Large intestine (tissue), 3 donors: ENCODE data around the gene TBC1D12. TPM values are rescaled to one million over a fixed set of nuclear protein-coding genes. Genes with fewer than 3 reads are reported as not detected.

ENCODE experiments used
- DNase-seq, 2 donors: peaks; one replicate each; pipeline versions ENCODE4 v3.0.0 to v3.0.0-alpha.2; 2013
- H3K27ac ChIP-seq: one replicate; pipeline ENCODE4 v1.5.1; 2013; ENCODE audit warnings: low read length
- H3K27me3 ChIP-seq: 2 replicates; pipeline ENCODE4 v1.6.1; 2013; ENCODE audit warnings: low read length; ENCODE audit not compliant: control insufficient read depth, insufficient read depth
- H3K36me3 ChIP-seq: 2 replicates; pipeline ENCODE4 v1.6.1; 2013; ENCODE audit warnings: low read length; ENCODE audit not compliant: control insufficient read depth, insufficient read depth
- H3K4me1 ChIP-seq: one replicate; pipeline ENCODE4 v1.6.1; 2013; ENCODE audit warnings: low read length; ENCODE audit not compliant: control insufficient read depth, insufficient read depth
- H3K4me3 ChIP-seq: one replicate; pipeline ENCODE4 v1.5.1; 2013; ENCODE audit warnings: low read length
- H3K9me3 ChIP-seq: one replicate; pipeline ENCODE4 v1.6.1; 2013; ENCODE audit warnings: mild to moderate bottlenecking, low read depth, low read length, moderate library complexity; ENCODE audit not compliant: control insufficient read depth
- WGBS: methylation state at CpG from one replicate; pipeline ENCODE4 v1.1.5; 2013; ENCODE audit warnings: low lambda C conversion rate; ENCODE audit not compliant: insufficient coverage; 5-methylcytosine and 5-hydroxymethylcytosine counted together
- polyA plus RNA-seq: library from polyadenylated mRNA; unstranded; fragments of 120-200 nt; gene quantifications from one replicate; pipeline ENCODE4 v1.2.1, GENCODE V29; 2013

TBC1D12 gene
- polyA plus RNA-seq, 1 donor = 12.1 TPM

- WGBS = 0% methylated on average over 1 of the region's 2 CpGs
Measured at GRCh38 chr10:94443047-94443446, 40.7 kb downstream of the TBC1D12 start.

DNA sequence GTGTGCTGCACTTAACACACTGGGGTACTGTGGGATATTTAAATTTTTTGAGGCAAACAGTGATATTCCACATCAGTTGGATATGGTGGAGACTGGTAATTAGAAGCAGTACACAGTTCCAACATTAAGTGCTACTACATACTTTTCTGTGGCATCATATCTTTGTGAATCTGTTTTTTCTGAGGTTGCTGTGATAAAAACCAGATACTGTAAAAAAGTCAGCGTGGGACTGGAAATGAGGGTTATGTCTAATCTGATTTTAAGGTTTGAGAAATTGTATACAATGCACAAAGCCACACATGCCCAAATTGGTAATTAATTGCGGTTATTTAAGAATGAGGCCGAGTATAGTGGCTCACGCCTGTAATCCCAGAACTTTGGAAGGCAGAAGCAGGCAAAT lies 41.2 kb downstream of the TBC1D12 start:
- Histone ChIP-seq H3K4me3 (no peak overlapping the region), H3K4me1 (peaks cover 9% of the 10 kb centered on the region), H3K36me3 (peaks cover 3% of the 10 kb centered on the region), H3K27me3 (no peaks in the 10 kb centered on the region), H3K9me3 (no peaks in the 10 kb centered on the region), H3K27ac (no peak overlapping the region)
- no peak for DNase-seq
- WGBS = 60% methylated on average over 2 of the region's 4 CpGs

More at GRCh38 chr10:94443047-94443446, 40.7 kb downstream of the TBC1D12 start:
- no peak overlapping the region for H3K4me3 ChIP-seq
- H3K4me1 ChIP-seq = peaks cover 9% of the 10 kb centered on the region
- peaks cover 2% of the 10 kb centered on the region for H3K9me3 ChIP-seq
- H3K27ac ChIP-seq = no peak overlapping the region
- DNase-seq = no peak
- no peaks in the 10 kb centered on the region for H3K27me3 ChIP-seq
- peaks cover 3% of the 10 kb centered on the region for H3K36me3 ChIP-seq

- no peaks in the 10 kb centered on the region for H3K27me3 ChIP-seq
- no peaks in the 10 kb centered on the region for H3K4me1 ChIP-seq
- no peak for DNase-seq
- H3K9me3 ChIP-seq = peaks cover 4% of the 10 kb centered on the region
- no peaks in the 10 kb centered on the region for H3K36me3 ChIP-seq
- H3K27ac ChIP-seq = no peak overlapping the region
- H3K4me3 ChIP-seq = no peak overlapping the region
Measured at GRCh38 chr10:94450782-94451181, 48.4 kb downstream of the TBC1D12 start.

DNA sequence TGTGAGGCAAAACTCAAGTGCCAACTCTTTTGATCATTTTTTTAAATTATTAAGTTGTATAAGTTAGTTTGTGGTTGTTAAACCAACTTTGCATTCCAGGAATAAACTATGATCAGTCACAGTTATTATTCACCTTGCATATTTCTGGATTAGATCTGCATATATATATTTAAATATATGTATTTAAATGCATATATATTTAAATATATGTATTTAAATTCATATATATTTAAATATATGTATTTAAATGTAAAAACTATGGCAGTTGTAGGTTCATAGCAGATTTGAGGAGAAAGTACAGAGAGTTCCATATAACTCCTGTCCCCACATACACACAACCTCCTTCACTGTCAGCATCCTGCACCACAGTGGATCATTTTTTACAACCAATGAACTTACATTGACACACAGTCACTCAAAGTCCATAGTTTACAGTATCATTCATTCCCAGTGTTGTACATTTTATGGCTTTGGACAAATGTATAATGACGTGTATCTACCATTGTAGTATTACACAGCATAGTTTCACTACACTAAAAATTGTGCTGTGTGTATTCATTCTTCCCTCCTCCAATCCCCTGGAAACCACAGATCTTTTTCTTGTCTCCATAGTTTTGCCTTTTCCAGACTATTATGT lies 49.7 kb downstream of the TBC1D12 start:
- peaks cover 4% of the 10 kb centered on the region for H3K9me3 ChIP-seq
- no peak overlapping the region for H3K4me3 ChIP-seq
- DNase-seq = no peak
- H3K27me3 ChIP-seq = no peaks in the 10 kb centered on the region
- no CpG with 5 or more reads among the region's 1 CpG for WGBS
- H3K4me1 ChIP-seq = no peaks in the 10 kb centered on the region
- no peaks in the 10 kb centered on the region for H3K36me3 ChIP-seq
- no peak overlapping the region for H3K27ac ChIP-seq

DNA sequence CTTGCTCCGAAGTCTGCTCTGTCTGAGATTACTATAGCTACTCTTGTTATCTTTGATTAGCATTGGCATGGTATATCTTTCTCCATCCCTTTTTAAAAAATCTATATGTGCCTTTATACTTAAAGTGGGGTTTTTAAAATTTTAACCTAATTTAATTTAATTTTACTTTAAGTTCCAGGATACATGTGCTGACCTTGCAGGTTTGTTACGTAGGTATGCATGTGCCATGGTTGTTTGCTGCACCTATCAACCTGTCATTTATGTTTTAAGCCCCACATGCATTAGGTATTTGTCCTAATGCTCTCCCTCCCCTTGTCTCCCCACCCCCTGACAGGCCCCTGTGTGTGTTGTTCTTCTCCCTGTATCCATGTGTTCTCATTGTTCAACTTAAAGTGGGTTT lies 54.6 kb downstream of the TBC1D12 start:
- Histone ChIP-seq H3K4me1 (no peaks in the 10 kb centered on the region), H3K27ac (no peak overlapping the region), H3K27me3 (no peaks in the 10 kb centered on the region), H3K36me3 (peaks cover 7% of the 10 kb centered on the region), H3K4me3 (no peak overlapping the region), H3K9me3 (peaks cover 14% of the 10 kb centered on the region)
- DNase-seq = no peak
- 100% methylated on average over 1 of the region's 2 CpGs for WGBS

- no CpG with 5 or more reads among the region's 25 CpGs for WGBS
- H3K36me3 ChIP-seq = peaks cover 7% of the 10 kb centered on the region
- no peak for DNase-seq
- H3K9me3 ChIP-seq = peaks cover 19% of the 10 kb centered on the region
- no peaks in the 10 kb centered on the region for H3K27me3 ChIP-seq
- H3K4me1 ChIP-seq = no peaks in the 10 kb centered on the region
- H3K27ac ChIP-seq = no peak overlapping the region
- H3K4me3 ChIP-seq = no peak overlapping the region
Measured at GRCh38 chr10:94459385-94459784, 57.0 kb downstream of the TBC1D12 start.

GRCh38 chr10:94461503-94461902 lies 59.2 kb downstream of the TBC1D12 start:
- no peaks in the 10 kb centered on the region for H3K27me3 ChIP-seq
- H3K4me3 ChIP-seq = no peak overlapping the region
- 100% methylated on average over 1 of the region's 1 CpG for WGBS
- no peak overlapping the region for H3K27ac ChIP-seq
- H3K4me1 ChIP-seq = no peaks in the 10 kb centered on the region
- H3K36me3 ChIP-seq = peaks cover 7% of the 10 kb centered on the region
- H3K9me3 ChIP-seq = peaks cover 19% of the 10 kb centered on the region
- no peak for DNase-seq

- Histone ChIP-seq H3K9me3 (peaks cover 19% of the 10 kb centered on the region), H3K27me3 (no peaks in the 10 kb centered on the region), H3K27ac (no peak overlapping the region), H3K36me3 (peaks cover 7% of the 10 kb centered on the region), H3K4me3 (no peak overlapping the region), H3K4me1 (no peaks in the 10 kb centered on the region)
- DNase-seq = no peak
Measured at GRCh38 chr10:94462130-94462529, 59.8 kb downstream of the TBC1D12 start.

GRCh38 chr10:94465684-94466083 lies 63.3 kb downstream of the TBC1D12 start:
- 100% methylated on average over 2 of the region's 15 CpGs for WGBS

DNA sequence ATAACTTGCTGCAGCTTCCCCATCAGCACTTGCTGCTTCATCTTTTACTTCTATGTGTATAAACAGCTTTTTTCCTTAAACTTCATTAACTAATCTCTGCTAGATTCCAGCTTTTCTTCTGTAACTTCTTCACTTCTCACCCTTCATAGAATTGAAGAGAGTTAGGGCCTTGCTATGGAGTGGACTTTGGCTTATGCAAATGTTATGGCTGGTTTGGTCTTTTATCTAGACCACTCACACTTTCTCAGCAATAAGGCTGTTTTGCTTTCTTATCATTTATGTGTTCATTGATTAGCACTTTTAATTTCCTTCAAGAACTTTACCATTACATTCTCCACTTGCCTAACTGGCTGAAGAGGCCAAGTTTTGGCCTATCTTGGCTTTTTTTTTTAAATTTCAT lies 79.1 kb downstream of the TBC1D12 start:
- Histone ChIP-seq H3K9me3 (no peaks in the 10 kb centered on the region), H3K4me1 (no peaks in the 10 kb centered on the region), H3K4me3 (no peak overlapping the region), H3K27ac (no peak overlapping the region), H3K36me3 (peaks cover 7% of the 10 kb centered on the region), H3K27me3 (no peaks in the 10 kb centered on the region)
- no peak for DNase-seq

More at GRCh38 chr10:94465684-94466083, 63.3 kb downstream of the TBC1D12 start:
- Histone ChIP-seq H3K36me3 (no peaks in the 10 kb centered on the region), H3K27me3 (no peaks in the 10 kb centered on the region), H3K4me3 (no peak overlapping the region), H3K9me3 (peaks cover 6% of the 10 kb centered on the region), H3K4me1 (no peaks in the 10 kb centered on the region), H3K27ac (no peak overlapping the region)
- DNase-seq = no peak

DNA sequence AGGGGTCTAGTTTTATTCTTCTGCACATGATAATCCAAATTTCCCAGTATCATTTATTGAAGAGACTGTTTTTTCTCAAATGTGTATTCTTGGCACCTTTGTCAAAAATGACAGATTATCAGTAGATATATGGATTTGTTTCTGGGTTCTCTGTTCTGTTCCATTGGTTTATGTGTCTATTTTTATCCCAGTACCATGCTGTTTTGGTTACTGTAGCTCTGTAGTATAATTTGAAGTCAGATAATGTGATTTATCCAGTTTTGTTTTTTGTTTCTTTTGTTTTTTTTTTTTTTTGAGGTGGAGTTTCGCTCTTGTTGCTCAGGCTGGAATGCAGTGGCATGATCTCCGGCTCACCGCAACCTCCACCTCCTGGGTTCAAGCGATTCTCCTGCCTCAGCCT lies 81.6 kb downstream of the TBC1D12 start:
- Histone ChIP-seq H3K9me3 (no peaks in the 10 kb centered on the region), H3K4me1 (no peaks in the 10 kb centered on the region), H3K36me3 (no peaks in the 10 kb centered on the region), H3K27ac (no peak overlapping the region), H3K27me3 (no peaks in the 10 kb centered on the region), H3K4me3 (no peak overlapping the region)
- no CpG with 5 or more reads among the region's 4 CpGs for WGBS
- DNase-seq = no peak
